ENCODE results near the gene MRPL58.
"Not testable (repeated sequence)": the region's sequence is repeated elsewhere in the genome, so short reads cannot be mapped to it uniquely, and the experiment has no call there.

The MRPL58 gene

DNA sequence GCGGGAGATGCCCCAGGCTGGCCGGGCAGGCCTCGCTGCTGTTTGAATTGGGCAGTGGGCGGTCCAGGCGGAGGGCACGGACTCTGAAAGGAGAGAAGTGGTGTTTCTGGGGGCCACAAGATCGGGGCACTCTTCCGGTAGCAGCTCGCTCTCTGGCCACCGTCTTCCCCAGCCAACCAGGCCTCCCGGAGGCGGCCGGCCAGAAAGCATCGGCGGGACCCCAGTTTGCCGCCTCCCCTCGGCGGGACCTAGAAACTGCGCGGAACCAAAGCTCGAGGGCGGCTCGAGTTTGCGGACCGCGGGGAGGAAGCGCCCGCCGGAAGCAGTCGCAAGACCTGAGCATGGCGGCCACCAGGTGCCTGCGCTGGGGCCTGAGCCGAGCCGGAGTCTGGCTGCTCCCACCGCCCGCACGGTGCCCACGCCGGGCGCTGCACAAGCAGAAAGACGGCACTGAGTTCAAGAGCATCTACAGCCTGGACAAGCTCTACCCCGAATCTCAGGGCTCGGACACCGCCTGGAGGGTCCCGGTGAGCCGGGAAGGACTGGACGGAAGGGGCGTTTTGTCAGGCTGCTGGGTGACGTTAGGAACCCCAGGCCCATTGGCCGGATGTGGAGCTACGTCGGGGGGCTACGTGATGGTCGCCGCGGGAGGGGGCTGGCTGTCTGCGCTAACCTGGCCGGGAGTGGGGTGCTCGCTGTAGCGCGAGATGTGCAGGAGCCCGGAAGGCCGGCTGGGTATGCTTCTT lies at the start of gene MRPL58:
Gene MRPL58, plus strand, starts transcription at position 325 of the 746 bp plus-strand sequence. Its CDS starts 17 bp downstream, at position 342.
- DNase-seq: peak in 54 of 56 donors; percentile 28 to 92 (median 79)

GRCh38 chr17:74963656-74964055 lies 48.8 kb upstream of the MRPL58 start:
- peak in 3 of 56 donors; percentile 11 to 25 (median 15) for DNase-seq

GRCh38 chr17:74964246-74964761 lies 48.2 kb upstream of the MRPL58 start:
- DNase-seq: no peak

DNA sequence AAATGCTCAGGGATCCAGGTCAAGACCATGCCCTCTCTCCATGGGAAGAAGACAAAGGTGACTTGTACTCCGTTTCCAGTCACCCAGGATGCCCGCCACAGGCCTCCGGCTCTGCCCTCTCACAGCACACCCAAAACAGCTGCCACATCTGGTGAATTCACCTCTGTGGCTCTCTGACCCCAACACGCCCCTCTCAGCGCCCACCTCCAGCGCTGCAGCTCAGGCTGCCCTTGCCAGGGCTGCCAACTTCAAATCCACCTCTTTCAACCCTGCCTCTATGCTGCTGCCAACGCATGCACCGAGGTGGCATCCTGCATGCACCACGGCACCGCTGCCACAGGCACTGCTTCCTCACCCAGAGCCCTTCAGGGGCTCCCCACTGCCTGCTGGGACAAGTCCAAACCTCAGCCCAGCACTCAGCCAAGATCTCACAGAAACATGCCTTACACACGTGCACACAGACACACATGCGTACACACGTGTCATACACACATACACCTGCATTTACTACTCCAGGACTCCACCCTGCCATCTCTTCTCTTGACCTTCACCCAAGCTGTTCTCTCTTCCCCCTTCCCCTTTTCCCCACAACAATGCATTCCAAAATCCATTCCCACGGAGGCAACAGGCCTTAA lies 47.4 kb upstream of the MRPL58 start:
- no peak for DNase-seq

GRCh38 chr17:74968361-74968780 lies 44.1 kb upstream of the MRPL58 start:
- no peak for DNase-seq

DNA sequence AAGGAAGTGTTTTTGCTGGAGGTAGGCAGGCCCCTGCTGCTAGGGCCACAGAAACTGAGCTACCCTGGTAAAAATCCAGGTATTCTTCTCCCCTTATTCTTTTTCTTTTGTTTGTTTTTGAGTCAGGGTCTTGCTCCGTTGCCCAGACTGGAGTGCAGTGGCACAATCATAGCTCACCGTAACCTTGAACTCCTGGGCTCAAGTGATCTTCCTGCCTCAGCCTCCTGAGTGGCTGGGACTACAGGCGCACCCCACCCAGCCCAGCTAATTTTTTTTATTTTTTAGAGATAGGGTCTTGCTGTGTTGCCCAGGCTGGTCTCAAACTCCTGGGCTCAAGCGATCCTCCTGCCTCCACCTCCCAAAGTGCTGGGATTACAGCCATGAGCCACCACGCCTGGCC lies 43.0 kb upstream of the MRPL58 start:
- DNase-seq: not testable (repeated sequence)

DNA sequence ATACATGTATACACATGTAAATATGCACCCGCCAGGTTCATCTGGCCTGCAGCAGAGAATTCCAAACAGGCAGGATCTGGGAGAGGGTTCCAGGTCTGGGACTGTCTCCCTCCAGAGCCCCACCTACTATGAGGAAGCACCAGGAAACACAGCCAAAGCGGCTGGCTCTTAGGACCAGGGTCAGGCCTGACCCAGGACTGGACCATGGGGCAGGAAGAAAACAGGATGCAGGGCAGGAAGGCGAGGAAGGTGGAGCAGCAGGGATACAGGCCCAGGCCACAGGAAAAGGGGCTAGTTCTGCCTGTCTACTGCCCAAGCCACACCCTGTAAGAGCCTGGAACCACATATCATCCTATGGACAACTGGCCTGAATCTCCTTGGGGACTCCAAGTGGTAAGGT lies 42.1 kb upstream of the MRPL58 start:
- no peak for DNase-seq

DNA sequence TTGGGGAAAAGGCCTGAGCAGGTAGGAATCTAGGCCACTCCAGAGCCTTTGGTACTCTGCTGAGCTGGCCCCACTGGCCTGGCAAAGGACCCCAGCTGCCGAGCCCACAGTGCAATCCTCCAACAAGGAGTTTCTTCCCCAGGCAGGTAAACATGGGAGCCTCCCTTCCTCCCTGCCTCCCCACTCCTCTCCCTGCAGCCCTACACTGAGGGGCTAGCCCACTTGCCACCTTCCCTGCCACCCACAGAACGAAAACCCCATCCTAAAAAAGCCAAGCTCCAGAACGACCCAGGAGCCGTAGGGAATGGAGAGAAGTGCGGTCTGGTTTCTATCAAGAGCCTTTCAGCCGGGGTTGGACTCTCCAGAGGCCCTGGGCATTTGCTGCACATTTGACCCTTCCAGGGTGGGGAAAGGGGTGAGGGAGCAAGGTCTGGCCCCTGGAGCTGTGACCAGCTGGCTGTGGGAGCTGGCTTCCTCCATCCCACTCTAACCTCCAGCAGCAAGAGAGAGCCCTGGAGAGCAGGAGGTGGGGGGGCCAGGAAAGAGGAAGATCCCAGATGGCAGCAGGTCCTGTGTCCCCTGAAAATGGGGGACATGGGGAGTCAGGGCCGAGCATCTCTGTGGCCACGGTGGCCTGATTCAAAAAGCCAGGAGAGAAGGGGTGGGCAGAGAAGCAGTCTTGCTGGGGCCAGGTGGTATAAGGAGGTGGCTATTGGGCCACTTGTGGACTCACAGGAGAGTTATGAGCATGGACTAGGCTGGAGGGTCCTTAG lies 41.2 kb upstream of the MRPL58 start:
- no peak for DNase-seq

- DNase-seq: no peak
Observed at GRCh38 chr17:74971842-74972106, 40.7 kb upstream of the MRPL58 start.

- peak in 54 of 56 donors; percentile 19 to 91 (median 67) for DNase-seq
Observed at GRCh38 chr17:74972107-74972972, 40.1 kb upstream of the MRPL58 start, which contains the start of gene HID1. HID1 (minus strand) TSS chr17:74972759; CDS start chr17:74972656, 103 bp downstream.

GRCh38 chr17:74972973-74973328 lies 39.5 kb upstream of the MRPL58 start:
- DNase-seq: no peak

GRCh38 chr17:74975943-74976342 lies 36.5 kb upstream of the MRPL58 start:
- no peak for DNase-seq

DNA sequence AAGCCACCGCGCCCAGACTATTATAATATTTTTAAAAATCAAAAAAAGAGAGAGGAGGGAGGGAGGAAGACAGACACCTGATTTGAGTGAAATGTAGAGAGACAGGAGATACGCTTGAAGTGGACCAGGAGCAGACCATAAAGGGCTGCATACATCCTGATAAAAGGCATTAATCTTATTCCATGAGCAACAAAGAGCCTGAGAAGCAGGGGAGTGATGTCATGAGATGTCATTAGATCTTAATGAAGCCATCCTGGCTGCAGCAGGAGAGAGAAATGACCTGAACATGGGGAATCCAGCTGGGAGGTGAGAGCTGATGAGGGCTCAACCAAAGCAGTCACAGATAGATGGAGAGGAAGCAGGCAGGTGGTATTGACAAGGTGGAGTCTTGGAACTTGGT lies 34.7 kb upstream of the MRPL58 start:
- DNase-seq: no peak

GRCh38 chr17:74978240-74978639 lies 34.2 kb upstream of the MRPL58 start:
- DNase-seq: no peak

- DNase-seq: no peak
Observed at GRCh38 chr17:74979408-74980146, 32.9 kb upstream of the MRPL58 start.

- DNase-seq: peak in 1 of 56 donors; percentile 48
Observed at GRCh38 chr17:74981318-74981978, 31.0 kb upstream of the MRPL58 start.

DNA sequence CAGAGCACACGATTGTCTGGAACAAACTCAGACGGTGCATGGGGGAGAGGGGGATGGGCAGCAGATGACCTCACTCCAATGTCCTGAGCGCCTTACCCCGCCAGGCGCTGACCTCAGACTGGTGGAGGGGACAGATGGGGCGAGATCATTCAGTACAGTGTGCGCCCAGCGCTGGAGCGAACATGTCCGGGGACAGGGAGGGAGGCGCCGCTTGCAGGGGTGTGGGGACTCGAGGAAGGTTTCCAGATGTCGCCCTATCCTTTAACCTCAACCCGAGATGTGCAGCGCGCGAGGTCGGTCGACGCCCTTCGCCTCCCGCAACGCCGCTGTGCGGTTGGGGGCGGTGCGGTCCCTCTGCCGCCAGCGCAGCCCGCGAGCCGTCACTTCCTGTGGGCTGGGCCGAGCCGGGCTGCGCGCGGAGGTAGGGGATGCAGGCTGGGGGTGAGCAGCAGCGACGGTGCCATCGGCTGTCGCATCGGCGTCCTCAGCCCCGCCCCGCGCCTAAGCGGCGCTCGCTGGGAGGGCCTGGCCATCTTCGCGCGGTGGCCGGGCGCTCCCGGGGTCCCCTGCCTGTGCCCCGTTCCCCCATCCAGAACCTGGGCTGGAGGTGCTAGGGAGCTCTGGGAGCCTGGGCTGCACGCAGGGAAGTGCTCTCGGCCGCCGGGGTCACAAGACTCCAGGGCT lies 30.3 kb upstream of the MRPL58 start:
- peak in 55 of 56 donors; percentile 61 to 94 (median 84) for DNase-seq

- DNase-seq: peak in 11 of 56 donors; percentile 33 to 75 (median 64)
Observed at GRCh38 chr17:74982663-74983313, 29.7 kb upstream of the MRPL58 start.

DNA sequence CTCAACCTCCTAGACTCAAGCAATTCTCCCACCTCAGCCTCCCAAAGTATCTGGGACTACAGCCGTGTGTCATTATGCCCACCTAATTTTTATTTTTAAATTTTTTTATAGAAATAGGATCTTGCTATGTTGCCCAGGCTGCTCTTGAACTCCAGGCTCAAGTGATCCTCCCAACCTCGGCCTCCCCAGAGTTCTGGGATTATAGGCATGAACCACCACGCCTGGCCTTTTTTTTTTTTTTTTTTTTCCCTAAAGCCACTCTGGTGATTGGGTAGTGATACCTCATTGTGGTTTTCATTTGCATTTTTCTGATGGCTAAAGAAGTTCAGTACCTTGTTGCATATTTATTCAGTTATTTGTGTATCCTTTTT lies 26.3 kb upstream of the MRPL58 start:
- DNase-seq: no peak
